Vagina (tissue), 2 donors: ENCODE measurements around the gene CDKN2B-AS1. TPM values are rescaled to one million over a fixed set of nuclear protein-coding genes. Genes with fewer than 3 reads are reported as not detected.

Experiments used
- DNase-seq, 2 donors: peaks; one replicate each; pipeline ENCODE4 v3.0.0-alpha.2; 2017; ENCODE audit errors: extremely low spot score in 2 of 2
- H3K27ac ChIP-seq: fragments of 200-600 bp; sonication (generic); one replicate; pipeline ENCODE4 v1.5.1; 2019
- H3K27me3 ChIP-seq: fragments of 200-600 bp; sonication (generic); one replicate; pipeline ENCODE4 v1.5.1; 2019
- H3K36me3 ChIP-seq, 2 donors: fragments of 200-600 bp; sonication (generic); one replicate each; pipeline ENCODE4 v1.5.1; 2017 to 2019
- H3K4me1 ChIP-seq: fragments of 200-600 bp; sonication (generic); one replicate; pipeline ENCODE4 v1.5.1; 2019
- H3K4me3 ChIP-seq, 2 donors: fragments of 200-600 bp; sonication (generic); 1 replicate in 1 of 2; 2 replicates in 1 of 2; pipeline ENCODE4 v1.5.1; 2016 to 2019
- H3K9me3 ChIP-seq: fragments of 200-600 bp; sonication (generic); one replicate; pipeline ENCODE4 v1.5.1; 2019
- POLR2A ChIP-seq, 2 donors: fragments of 450-650 bp; IDR thresholded peaks; one replicate each; pipeline ENCODE4 v1.6.1; 2017; ENCODE audit warnings: antibody characterized with exemption in 2 of 2, mild to moderate bottlenecking in 2 of 2, moderate library complexity in 2 of 2
- POLR2AphosphoS5 ChIP-seq, 2 donors: sonication (generic); formaldehyde crosslinking; IDR thresholded peaks; one replicate each; pipeline ENCODE4 v1.9.0; 2017; ENCODE audit warnings: antibody characterized with exemption in 2 of 2, mild to moderate bottlenecking in 2 of 2, low read depth in 1 of 2; ENCODE audit not compliant: insufficient read depth in 1 of 2
- intact Hi-C: fragments of 100-400 bp; cut with DNase I; formaldehyde crosslinking; loops from one replicate; pipeline ENCODE4 v1.15.1; 2023
- total RNA-seq: library from RNA; depleted of rRNA; stranded (reverse); fragments of >200 nt; gene quantifications from one replicate; pipeline ENCODE4 v1.2.3, GENCODE V29; 2016
- TF ChIP-seq, protein P1 (sequence below), 3 experiments: fragments of 450-650 bp in 2 of 3; fragments of 200-600 bp in 1 of 3; sonication (generic) in 1 of 3; IDR thresholded peaks; one replicate each; pipeline ENCODE4 v1.5.1; 2017 to 2019; ENCODE audit warnings: antibody characterized with exemption in 3 of 3, mild to moderate bottlenecking in 2 of 3, moderate library complexity in 2 of 3

The CDKN2B-AS1 gene
- total RNA-seq, 1 donor from 2014 or later = 5.9 TPM

- no peak for DNase-seq
- Histone ChIP-seq H3K27ac (no peak overlapping the region), H3K27me3 (no peaks in the 10 kb centered on the region), H3K4me3 (no peak overlapping the region), H3K4me1 (no peaks in the 10 kb centered on the region), H3K9me3 (no peaks in the 10 kb centered on the region), H3K36me3 (no peaks in the 10 kb centered on the region)
- TF ChIP-seq POLR2AphosphoS5 (IDR thresholded peaks at IDR 0.05; ENCODE audit: insufficient read depth in 1 of 2, low read depth in 1 of 2) = no peak
- TF ChIP-seq POLR2A (IDR thresholded peaks at IDR 0.05) = no peak
- TF ChIP-seq, protein P1, sequence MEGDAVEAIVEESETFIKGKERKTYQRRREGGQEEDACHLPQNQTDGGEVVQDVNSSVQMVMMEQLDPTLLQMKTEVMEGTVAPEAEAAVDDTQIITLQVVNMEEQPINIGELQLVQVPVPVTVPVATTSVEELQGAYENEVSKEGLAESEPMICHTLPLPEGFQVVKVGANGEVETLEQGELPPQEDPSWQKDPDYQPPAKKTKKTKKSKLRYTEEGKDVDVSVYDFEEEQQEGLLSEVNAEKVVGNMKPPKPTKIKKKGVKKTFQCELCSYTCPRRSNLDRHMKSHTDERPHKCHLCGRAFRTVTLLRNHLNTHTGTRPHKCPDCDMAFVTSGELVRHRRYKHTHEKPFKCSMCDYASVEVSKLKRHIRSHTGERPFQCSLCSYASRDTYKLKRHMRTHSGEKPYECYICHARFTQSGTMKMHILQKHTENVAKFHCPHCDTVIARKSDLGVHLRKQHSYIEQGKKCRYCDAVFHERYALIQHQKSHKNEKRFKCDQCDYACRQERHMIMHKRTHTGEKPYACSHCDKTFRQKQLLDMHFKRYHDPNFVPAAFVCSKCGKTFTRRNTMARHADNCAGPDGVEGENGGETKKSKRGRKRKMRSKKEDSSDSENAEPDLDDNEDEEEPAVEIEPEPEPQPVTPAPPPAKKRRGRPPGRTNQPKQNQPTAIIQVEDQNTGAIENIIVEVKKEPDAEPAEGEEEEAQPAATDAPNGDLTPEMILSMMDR (IDR thresholded peaks at IDR 0.05) = no peak
- intact Hi-C loops = no loop called here
Observed at GRCh38 chr9:21982861-21983560, 11.6 kb upstream of the CDKN2B-AS1 start.

DNA sequence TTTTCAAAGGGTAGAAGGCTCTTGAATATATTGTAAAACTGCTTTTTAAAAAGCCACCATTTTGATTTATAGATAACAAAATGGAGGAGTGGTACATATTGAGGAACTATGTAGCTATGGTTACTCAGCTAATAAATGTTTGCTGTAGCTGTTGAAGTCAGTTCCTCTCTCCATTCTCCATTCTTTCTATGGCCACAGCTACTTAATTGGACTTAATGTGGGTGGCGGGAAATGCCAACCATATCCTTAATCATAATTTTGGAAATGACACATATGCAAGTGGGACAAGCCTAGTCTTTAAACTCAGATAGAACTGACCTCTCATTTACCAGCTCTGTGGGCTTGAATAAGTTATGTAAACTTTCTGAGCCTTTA is 11.0 kb upstream of the CDKN2B-AS1 start:
- no peak for DNase-seq
- intact Hi-C loops = no loop called here
- Histone ChIP-seq H3K4me3 (no peak overlapping the region), H3K9me3 (no peaks in the 10 kb centered on the region), H3K36me3 (no peaks in the 10 kb centered on the region), H3K4me1 (no peaks in the 10 kb centered on the region), H3K27me3 (no peaks in the 10 kb centered on the region), H3K27ac (no peak overlapping the region)
- TF ChIP-seq POLR2A (IDR thresholded peaks at IDR 0.05) = no peak
- TF ChIP-seq, protein P1 (IDR thresholded peaks at IDR 0.05) = no peak

DNA sequence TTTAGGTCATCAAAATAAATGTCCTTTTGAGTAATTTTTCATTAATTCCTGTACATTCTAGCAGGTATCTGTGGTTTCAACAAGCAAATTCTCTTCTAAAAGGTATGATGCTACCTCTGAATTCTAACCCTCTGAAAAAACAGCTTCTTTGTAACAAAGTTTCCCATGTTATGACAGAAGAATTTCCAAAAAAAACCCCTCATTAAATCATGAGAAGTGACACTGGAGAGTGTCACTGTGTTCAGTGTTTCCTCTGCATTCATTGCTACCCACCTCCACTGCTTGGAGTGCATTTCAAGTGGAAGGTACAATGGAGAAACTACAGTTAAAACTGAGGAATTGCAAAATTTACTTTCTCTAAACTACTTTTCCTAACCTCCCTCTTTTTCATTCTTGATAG is 10.5 kb upstream of the CDKN2B-AS1 start:
- no peak for DNase-seq
- Histone ChIP-seq H3K4me3 (no peak overlapping the region), H3K36me3 (no peaks in the 10 kb centered on the region), H3K4me1 (no peaks in the 10 kb centered on the region), H3K27me3 (no peaks in the 10 kb centered on the region), H3K27ac (no peak overlapping the region), H3K9me3 (no peaks in the 10 kb centered on the region)
- intact Hi-C loops = no loop called here
- TF ChIP-seq, protein P1 (IDR thresholded peaks at IDR 0.05) = no peak
- TF ChIP-seq POLR2A (IDR thresholded peaks at IDR 0.05) (no peak), POLR2AphosphoS5 (IDR thresholded peaks at IDR 0.05; ENCODE audit: insufficient read depth in 1 of 2, low read depth in 1 of 2) (no peak)

GRCh38 chr9:21985964-21986667 is 8.5 kb upstream of the CDKN2B-AS1 start:
- no peak for DNase-seq
- no peak overlapping the region for H3K4me3 ChIP-seq
- intact Hi-C loops = no loop called here
- no peaks in the 10 kb centered on the region for H3K36me3 ChIP-seq
- H3K27me3 ChIP-seq = no peaks in the 10 kb centered on the region
- no peak overlapping the region for H3K27ac ChIP-seq
- no peaks in the 10 kb centered on the region for H3K4me1 ChIP-seq
- no peaks in the 10 kb centered on the region for H3K9me3 ChIP-seq
- no peak for TF ChIP-seq POLR2AphosphoS5 (IDR thresholded peaks at IDR 0.05; ENCODE audit: insufficient read depth in 1 of 2, low read depth in 1 of 2)
- TF ChIP-seq, protein P1 (IDR thresholded peaks at IDR 0.05) = no peak
- TF ChIP-seq POLR2A (IDR thresholded peaks at IDR 0.05) = no peak
